SU-DHL-6 (cell line): Measurements from ENCODE around the gene HSP90AB1.

Experiments used
- EZH2phosphoT487 ChIP-seq: fragments of 200-600 bp; sonication (generic), shearing (Covaris generic); conservative IDR thresholded peaks from 2 replicates; pipeline ENCODE4 v1.6.1; 2018; ENCODE audit warnings: mild to moderate bottlenecking, antibody characterized with exemption, low read length, moderate library complexity, mixed read lengths
- TF ChIP-seq, protein P1 (sequence below): fragments of 200-600 bp; sonication (generic); IDR thresholded peaks from one replicate; pipeline ENCODE4 v1.5.1; 2017; ENCODE audit warnings: antibody characterized with exemption, mild to moderate bottlenecking, low read length, moderate library complexity; ENCODE audit not compliant: insufficient read depth, poor library complexity, severe bottlenecking

DNA sequence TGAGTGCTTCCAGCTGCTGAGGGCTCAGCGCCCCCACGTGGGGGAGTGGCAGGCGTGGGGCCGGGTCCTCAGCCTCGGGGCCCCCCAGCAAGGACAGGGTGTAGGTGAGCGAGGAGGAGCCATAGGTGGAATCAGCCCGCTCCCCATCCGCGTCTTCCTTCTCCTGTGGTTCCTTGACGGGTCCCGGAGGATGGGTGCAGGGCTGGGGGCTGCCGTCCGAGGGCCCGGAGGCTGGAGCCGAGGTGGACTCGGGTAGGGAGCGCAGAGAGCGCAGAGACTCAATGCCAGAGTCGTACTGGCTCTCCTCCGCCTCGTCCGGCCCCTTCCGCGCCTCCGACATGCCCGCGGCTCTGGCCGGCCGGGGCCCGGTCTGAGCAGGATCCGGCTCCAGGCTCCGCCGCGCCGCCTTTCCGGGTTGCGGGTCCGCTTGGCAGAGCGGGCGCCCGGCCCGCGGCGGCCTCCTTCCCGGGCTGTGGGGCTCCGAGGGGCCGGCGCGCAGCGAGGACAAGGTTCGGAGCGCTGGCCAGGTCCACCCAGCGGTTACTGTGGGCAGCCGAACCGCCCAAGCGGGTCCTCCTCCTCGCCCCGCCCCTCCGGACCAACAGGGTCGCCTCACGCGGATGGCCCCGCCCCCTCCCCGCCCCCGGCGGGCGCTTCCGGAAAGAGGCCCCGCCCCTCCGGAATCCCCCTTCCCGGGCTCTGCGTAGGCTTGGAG is 18.3 kb downstream of the HSP90AB1 start, which contains the start of gene NFKBIE:
- TF ChIP-seq, protein P1, sequence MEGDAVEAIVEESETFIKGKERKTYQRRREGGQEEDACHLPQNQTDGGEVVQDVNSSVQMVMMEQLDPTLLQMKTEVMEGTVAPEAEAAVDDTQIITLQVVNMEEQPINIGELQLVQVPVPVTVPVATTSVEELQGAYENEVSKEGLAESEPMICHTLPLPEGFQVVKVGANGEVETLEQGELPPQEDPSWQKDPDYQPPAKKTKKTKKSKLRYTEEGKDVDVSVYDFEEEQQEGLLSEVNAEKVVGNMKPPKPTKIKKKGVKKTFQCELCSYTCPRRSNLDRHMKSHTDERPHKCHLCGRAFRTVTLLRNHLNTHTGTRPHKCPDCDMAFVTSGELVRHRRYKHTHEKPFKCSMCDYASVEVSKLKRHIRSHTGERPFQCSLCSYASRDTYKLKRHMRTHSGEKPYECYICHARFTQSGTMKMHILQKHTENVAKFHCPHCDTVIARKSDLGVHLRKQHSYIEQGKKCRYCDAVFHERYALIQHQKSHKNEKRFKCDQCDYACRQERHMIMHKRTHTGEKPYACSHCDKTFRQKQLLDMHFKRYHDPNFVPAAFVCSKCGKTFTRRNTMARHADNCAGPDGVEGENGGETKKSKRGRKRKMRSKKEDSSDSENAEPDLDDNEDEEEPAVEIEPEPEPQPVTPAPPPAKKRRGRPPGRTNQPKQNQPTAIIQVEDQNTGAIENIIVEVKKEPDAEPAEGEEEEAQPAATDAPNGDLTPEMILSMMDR = peak; percentile 90
- no peak for TF ChIP-seq EZH2phosphoT487
